Measurements from ENCODE around the gene SLC6A13. TPM values are rescaled to one million over a fixed set of nuclear protein-coding genes. Genes with fewer than 3 reads are reported as not detected.

The SLC6A13 gene
- total RNA-seq, 2 experiments from 2014 or later, result 0.11 to 0.60 TPM

DNA sequence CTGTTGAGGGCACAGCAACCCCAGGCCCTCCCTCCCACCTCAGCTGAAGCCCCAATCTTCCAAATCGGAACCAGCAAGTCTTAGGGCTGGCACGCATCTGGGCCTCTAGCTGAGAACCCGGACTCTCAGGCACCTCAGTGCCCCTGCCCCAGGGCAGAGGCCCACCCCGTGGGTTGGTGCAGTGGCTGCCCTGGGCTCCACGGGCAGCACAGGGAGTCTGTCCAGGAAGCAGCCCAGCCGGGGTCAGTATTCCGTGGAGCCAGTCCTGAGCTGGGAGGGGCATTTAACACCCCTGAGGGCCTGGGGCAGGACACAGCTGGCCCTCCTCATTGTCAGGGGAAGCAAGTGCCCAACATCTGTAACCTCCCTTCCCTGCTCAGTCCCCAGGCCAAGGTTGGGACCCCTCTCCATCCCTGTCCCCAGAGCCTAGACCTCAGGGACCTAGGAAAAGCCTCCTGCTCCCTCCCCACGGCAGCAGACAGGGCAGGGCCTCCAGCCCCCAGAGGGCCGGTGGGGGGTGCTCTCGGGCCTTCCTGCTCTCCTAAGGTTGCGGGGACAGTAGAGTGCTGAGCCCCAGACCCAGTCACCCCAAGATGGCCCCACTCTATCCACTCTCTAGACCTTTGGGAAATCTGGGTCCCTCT lies 85.2 kb downstream of the SLC6A13 start:
- Histone ChIP-seq H3K36me3 (ENCODE audit: insufficient read depth, low read length) (no peaks in the 10 kb centered on the region), H3K9me3 (ENCODE audit: control insufficient read depth in 1 of 2, insufficient read depth in 1 of 2, low read length in 2 of 2) (peaks cover 0 to 9% of the 10 kb centered on the region in 2 experiments), H3K27me3 (ENCODE audit: control insufficient read depth in 1 of 2, insufficient read depth in 2 of 2, low read length in 2 of 2) (peaks cover 0 to 5% of the 10 kb centered on the region in 2 experiments), H3K4me3 (ENCODE audit: low read length) (no peak overlapping the region), H3K27ac (ENCODE audit: low read depth in 1 of 2, low read length in 2 of 2) (no peak overlapping the region), H3K4me1 (ENCODE audit: insufficient read depth, low read length) (peaks cover 5% of the 10 kb centered on the region)
- Mint-ChIP-seq H3K27ac (no peak overlapping the region), H3K27me3 (peaks cover 17% of the 10 kb centered on the region), H3K4me1 (ENCODE audit: low read depth) (no peaks in the 10 kb centered on the region), H3K9me3 (no peaks in the 10 kb centered on the region), H3K4me3 (no peak overlapping the region), H3K36me3 (ENCODE audit: low read depth) (no peaks in the 10 kb centered on the region)
- no peak for DNase-seq
- TF ChIP-seq, protein P1, sequence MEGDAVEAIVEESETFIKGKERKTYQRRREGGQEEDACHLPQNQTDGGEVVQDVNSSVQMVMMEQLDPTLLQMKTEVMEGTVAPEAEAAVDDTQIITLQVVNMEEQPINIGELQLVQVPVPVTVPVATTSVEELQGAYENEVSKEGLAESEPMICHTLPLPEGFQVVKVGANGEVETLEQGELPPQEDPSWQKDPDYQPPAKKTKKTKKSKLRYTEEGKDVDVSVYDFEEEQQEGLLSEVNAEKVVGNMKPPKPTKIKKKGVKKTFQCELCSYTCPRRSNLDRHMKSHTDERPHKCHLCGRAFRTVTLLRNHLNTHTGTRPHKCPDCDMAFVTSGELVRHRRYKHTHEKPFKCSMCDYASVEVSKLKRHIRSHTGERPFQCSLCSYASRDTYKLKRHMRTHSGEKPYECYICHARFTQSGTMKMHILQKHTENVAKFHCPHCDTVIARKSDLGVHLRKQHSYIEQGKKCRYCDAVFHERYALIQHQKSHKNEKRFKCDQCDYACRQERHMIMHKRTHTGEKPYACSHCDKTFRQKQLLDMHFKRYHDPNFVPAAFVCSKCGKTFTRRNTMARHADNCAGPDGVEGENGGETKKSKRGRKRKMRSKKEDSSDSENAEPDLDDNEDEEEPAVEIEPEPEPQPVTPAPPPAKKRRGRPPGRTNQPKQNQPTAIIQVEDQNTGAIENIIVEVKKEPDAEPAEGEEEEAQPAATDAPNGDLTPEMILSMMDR (IDR thresholded peaks at IDR 0.05), result no peak
- ChIA-PET POLR2A (no interaction called here), CTCF (no interaction called here)
- intact Hi-C loops (cut with DNase I, micrococcal nuclease), result no loop called here
- ATAC-seq (ENCODE audit: poor library complexity), result no peak

GRCh38 chr12:176321-177181 lies 86.1 kb downstream of the SLC6A13 start:
- H3K4me3 ChIP-seq (ENCODE audit: low read length), result no peak overlapping the region
- Mint-ChIP-seq H3K4me3 (no peak overlapping the region), H3K27ac (no peak overlapping the region), H3K9me3 (no peaks in the 10 kb centered on the region), H3K27me3 (peaks cover 17% of the 10 kb centered on the region), H3K4me1 (ENCODE audit: low read depth) (no peaks in the 10 kb centered on the region), H3K36me3 (ENCODE audit: low read depth) (no peaks in the 10 kb centered on the region)
- H3K27ac ChIP-seq (ENCODE audit: low read depth in 1 of 2, low read length in 2 of 2), result no peak overlapping the region
- TF ChIP-seq, protein P1 (IDR thresholded peaks at IDR 0.05), result no peak
- peaks cover 0 to 10% of the 10 kb centered on the region in 2 experiments for H3K27me3 ChIP-seq (ENCODE audit: control insufficient read depth in 1 of 2, insufficient read depth in 2 of 2, low read length in 2 of 2)
- DNase-seq, result no peak
- H3K36me3 ChIP-seq (ENCODE audit: insufficient read depth, low read length), result no peaks in the 10 kb centered on the region
- H3K9me3 ChIP-seq (ENCODE audit: control insufficient read depth in 1 of 2, insufficient read depth in 1 of 2, low read length in 2 of 2), result peaks cover 0 to 9% of the 10 kb centered on the region in 2 experiments
- CTCF ChIA-PET, result no interaction called here
- POLR2A ChIA-PET, result no interaction called here
- no peak for ATAC-seq (ENCODE audit: poor library complexity)
- H3K4me1 ChIP-seq (ENCODE audit: insufficient read depth, low read length), result peaks cover 5% of the 10 kb centered on the region
- intact Hi-C loops (cut with DNase I, micrococcal nuclease), result no loop called here

GRCh38 chr12:175759-176158 lies 86.9 kb downstream of the SLC6A13 start:
- Histone ChIP-seq H3K27me3 (ENCODE audit: control insufficient read depth in 1 of 2, insufficient read depth in 2 of 2, low read length in 2 of 2) (peaks cover 0 to 10% of the 10 kb centered on the region in 2 experiments), H3K9me3 (ENCODE audit: control insufficient read depth in 1 of 2, insufficient read depth in 1 of 2, low read length in 2 of 2) (peaks cover 0 to 9% of the 10 kb centered on the region in 2 experiments), H3K27ac (ENCODE audit: low read depth in 1 of 2, low read length in 2 of 2) (no peak overlapping the region), H3K4me3 (ENCODE audit: low read length) (no peak overlapping the region), H3K4me1 (ENCODE audit: insufficient read depth, low read length) (peaks cover 4% of the 10 kb centered on the region), H3K36me3 (ENCODE audit: insufficient read depth, low read length) (no peaks in the 10 kb centered on the region)
- CTCF ChIA-PET, result no interaction called here
- intact Hi-C loops (cut with DNase I, micrococcal nuclease), result no loop called here
- no peaks in the 10 kb centered on the region for H3K36me3 Mint-ChIP-seq (ENCODE audit: low read depth)
- DNase-seq (no peak), ATAC-seq (ENCODE audit: poor library complexity) (no peak)
- peaks cover 22% of the 10 kb centered on the region for H3K27me3 Mint-ChIP-seq
- H3K4me1 Mint-ChIP-seq (ENCODE audit: low read depth), result no peaks in the 10 kb centered on the region
- H3K4me3 Mint-ChIP-seq, result no peak overlapping the region
- no peak overlapping the region for H3K27ac Mint-ChIP-seq
- TF ChIP-seq, protein P1 (IDR thresholded peaks at IDR 0.05), result no peak
- POLR2A ChIA-PET, result no interaction called here
- no peaks in the 10 kb centered on the region for H3K9me3 Mint-ChIP-seq
